ENCODE data around the gene KLHL10. TPM values are rescaled to one million over a fixed set of nuclear protein-coding genes. Genes with fewer than 3 reads are reported as not detected.
"Not testable (repeated sequence)": the region's sequence is repeated elsewhere in the genome, so short reads cannot be mapped to it uniquely, and the experiment has no call there.

The KLHL10 gene
- total RNA-seq, 5 donors from 2014 or later (not counting 1 experiment from before 2014, with no cell fraction given) = not detected

DNA sequence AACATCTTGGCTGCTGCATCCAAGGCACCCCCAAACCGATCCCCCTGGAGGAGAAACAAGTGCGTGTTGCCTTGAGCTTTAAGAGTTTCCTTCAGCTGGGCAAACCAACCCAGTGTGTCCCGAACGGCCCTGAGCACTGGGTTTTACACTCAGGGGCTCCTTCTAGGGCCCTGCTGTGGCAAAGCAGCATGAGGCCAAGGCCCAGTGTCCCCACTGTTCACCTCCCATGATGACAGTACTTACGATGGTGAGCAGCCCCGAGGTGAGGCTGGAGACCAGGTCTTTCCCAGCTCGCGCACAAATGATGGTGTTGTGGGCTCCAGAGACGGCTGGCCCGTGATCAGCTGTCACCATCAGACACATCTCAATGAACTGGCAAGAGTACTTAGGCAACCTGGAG lies 34.2 kb downstream of the KLHL10 start:
- H3K4me1 Mint-ChIP-seq = peaks cover 6 to 17% (median 12%) of the 10 kb centered on the region in 3 donors
- peaks cover 32 to 57% of the 10 kb centered on the region in 2 donors for H3K36me3 ChIP-seq (ENCODE audit: control insufficient read depth in 2 of 2, extremely low read depth in 1 of 2, insufficient read depth in 1 of 2, low read length in 1 of 2)
- no peaks in the 10 kb centered on the region for H3K4me1 ChIP-seq (ENCODE audit: control insufficient read depth in 1 of 2, extremely low read depth in 1 of 2, insufficient read depth in 2 of 2, low read length in 2 of 2)
- DNase-seq = no peak
- no peaks in the 10 kb centered on the region for H3K27me3 Mint-ChIP-seq
- H3K9me3 ChIP-seq = no peaks in the 10 kb centered on the region
- CTCF ChIA-PET = no interaction called here
- H3K9me3 Mint-ChIP-seq = no peaks in the 10 kb centered on the region
- no peak overlapping the region for H3K4me3 Mint-ChIP-seq
- no peak overlapping the region for H3K4me3 ChIP-seq (ENCODE audit: control insufficient read depth in 1 of 2, extremely low read depth in 1 of 2, low read length in 1 of 2)
- POLR2A ChIA-PET = interaction anchor here in 1 of 2 donors (0.6 kb wide), 1 partner anchor 417 kb away, joined by 3 read pairs; no protein-coding TSS in a partner anchor
- peaks cover 32% of the 10 kb centered on the region for H3K36me3 Mint-ChIP-seq
- 93% methylated on average over 7 of the region's 10 CpGs for WGBS (ENCODE audit: insufficient coverage)
- H3K27me3 ChIP-seq (replicated peaks in 1 of 2; ENCODE audit: control insufficient read depth in 2 of 2, extremely low read depth in 1 of 2, insufficient read depth in 2 of 2, low read length in 1 of 2) = no peaks in the 10 kb centered on the region
- ATAC-seq (replicated peaks in 1 of 4) = no peak
- no peak overlapping the region for H3K27ac ChIP-seq (ENCODE audit: low read length)
- no peak overlapping the region for H3K27ac Mint-ChIP-seq

DNA sequence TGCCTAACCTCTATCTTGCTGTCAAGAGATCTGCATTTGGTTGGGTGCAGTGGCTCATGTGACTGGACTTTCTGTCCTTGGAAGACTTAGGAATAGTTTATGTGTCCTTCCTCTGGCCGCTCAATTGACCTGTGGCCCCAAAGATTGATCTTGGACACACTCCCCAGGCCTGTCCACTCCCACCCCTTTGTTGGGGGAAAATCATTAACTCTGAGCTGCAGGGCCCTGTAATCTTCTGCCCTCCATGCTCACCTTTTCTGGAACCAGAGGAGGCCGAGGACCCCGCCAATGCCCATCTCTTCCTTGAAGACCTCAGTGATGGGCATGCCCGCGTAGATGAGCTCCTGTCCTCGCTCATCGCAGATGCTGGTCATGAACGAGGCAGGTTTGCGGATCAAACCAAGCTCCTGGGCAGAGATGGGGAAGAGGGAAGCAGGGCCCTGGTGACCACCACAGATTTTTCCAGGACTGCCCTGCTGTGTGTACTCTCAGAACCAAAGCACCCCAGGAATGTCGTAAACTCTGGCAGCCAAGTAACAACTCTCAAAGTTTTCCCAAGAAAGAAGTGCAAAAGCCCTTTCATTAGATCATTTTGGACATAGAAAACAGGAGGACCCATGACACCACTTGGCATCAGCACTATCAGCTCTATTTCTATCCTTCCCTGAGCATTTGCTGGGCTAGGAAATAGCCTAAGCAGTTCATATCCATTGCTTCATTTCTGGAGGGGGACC lies 36.1 kb downstream of the KLHL10 start:
- no peaks in the 10 kb centered on the region for H3K4me1 ChIP-seq (ENCODE audit: control insufficient read depth in 1 of 2, extremely low read depth in 1 of 2, insufficient read depth in 2 of 2, low read length in 2 of 2)
- Mint-ChIP-seq H3K9me3 (no peaks in the 10 kb centered on the region), H3K27ac (no peak overlapping the region), H3K4me1 (peaks cover 2 to 8% (median 3%) of the 10 kb centered on the region in 3 donors), H3K27me3 (no peaks in the 10 kb centered on the region), H3K4me3 (no peak overlapping the region), H3K36me3 (peaks cover 40% of the 10 kb centered on the region)
- H3K9me3 ChIP-seq = no peaks in the 10 kb centered on the region
- ChIA-PET CTCF (interaction anchor here in 1 of 2 donors (0.6 kb wide), 1 partner anchor 21 kb away, joined by 3 read pairs; no protein-coding TSS in a partner anchor), POLR2A (no interaction called here)
- ATAC-seq (replicated peaks in 1 of 4) (no peak), DNase-seq (no peak)
- H3K27me3 ChIP-seq (replicated peaks in 1 of 2; ENCODE audit: control insufficient read depth in 2 of 2, extremely low read depth in 1 of 2, insufficient read depth in 2 of 2, low read length in 1 of 2) = no peaks in the 10 kb centered on the region
- WGBS (ENCODE audit: insufficient coverage) = 98% methylated on average over 5 of the region's 10 CpGs
- H3K27ac ChIP-seq (ENCODE audit: low read length) = no peak overlapping the region
- no peak overlapping the region for H3K4me3 ChIP-seq (ENCODE audit: control insufficient read depth in 1 of 2, extremely low read depth in 1 of 2, low read length in 1 of 2)
- H3K36me3 ChIP-seq (ENCODE audit: control insufficient read depth in 2 of 2, extremely low read depth in 1 of 2, insufficient read depth in 1 of 2, low read length in 1 of 2) = peaks cover 44 to 65% of the 10 kb centered on the region in 2 donors

DNA sequence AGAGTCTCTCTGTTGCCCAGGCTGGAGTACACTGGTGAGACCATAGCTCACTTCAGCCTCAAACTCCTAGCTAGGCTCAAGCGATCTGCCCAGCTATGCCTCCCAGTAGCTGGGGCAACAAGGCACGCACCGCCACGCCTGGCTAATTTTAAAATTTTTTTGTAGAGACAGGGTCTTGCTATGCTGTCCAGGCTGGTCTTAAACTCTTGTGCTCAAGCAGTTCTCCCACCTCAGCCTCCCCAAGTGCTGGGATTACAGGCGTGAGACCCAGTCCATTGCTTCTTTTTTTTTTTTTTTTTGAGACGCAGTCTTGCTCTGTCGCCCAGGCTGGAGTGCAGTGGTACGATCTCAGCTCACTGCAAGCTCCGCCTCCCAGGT lies 36.7 kb downstream of the KLHL10 start:
- H3K27ac Mint-ChIP-seq; ATAC-seq (replicated peaks in 1 of 4); H3K4me3 ChIP-seq (ENCODE audit: control insufficient read depth in 1 of 2, extremely low read depth in 1 of 2, low read length in 1 of 2); H3K4me3 Mint-ChIP-seq; H3K4me1 Mint-ChIP-seq; POLR2A ChIA-PET; H3K9me3 Mint-ChIP-seq; H3K27ac ChIP-seq (ENCODE audit: low read length); DNase-seq; H3K9me3 ChIP-seq; H3K27me3 ChIP-seq (replicated peaks in 1 of 2; ENCODE audit: control insufficient read depth in 2 of 2, extremely low read depth in 1 of 2, insufficient read depth in 2 of 2, low read length in 1 of 2); H3K27me3 Mint-ChIP-seq; H3K4me1 ChIP-seq (ENCODE audit: control insufficient read depth in 1 of 2, extremely low read depth in 1 of 2, insufficient read depth in 2 of 2, low read length in 2 of 2): not testable (repeated sequence)
- H3K36me3 ChIP-seq (ENCODE audit: control insufficient read depth in 2 of 2, extremely low read depth in 1 of 2, insufficient read depth in 1 of 2, low read length in 1 of 2) = peaks cover 46 to 69% of the 10 kb centered on the region in 2 donors
- H3K36me3 Mint-ChIP-seq = peaks cover 39% of the 10 kb centered on the region
- CTCF ChIA-PET = interaction anchor here in 1 of 2 donors (0.6 kb wide), 1 partner anchor 20 kb away, joined by 3 read pairs; no protein-coding TSS in a partner anchor
- WGBS (ENCODE audit: insufficient coverage) = 100% methylated on average over 3 of the region's 9 CpGs

DNA sequence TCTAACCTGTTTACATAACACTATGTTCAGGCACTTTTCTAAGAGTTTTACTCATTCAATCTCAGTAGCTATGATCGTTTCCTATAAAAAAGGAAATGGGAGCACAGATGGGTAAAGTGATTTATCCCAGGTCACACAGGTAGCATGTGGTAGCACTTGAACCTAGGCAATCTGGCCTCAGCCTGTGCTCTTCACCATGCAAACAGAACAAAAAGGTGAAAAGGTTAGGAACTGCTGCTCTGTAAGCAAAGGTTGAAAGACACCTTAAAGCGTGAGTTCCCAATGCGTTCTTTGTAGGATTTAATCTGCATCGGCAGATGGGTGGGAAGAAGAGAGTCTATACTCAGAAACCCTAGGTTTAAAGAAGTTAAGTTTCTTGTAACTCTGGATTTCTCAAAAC lies 42.5 kb downstream of the KLHL10 start:
- no peaks in the 10 kb centered on the region for H3K27me3 ChIP-seq (replicated peaks in 1 of 2; ENCODE audit: control insufficient read depth in 2 of 2, extremely low read depth in 1 of 2, insufficient read depth in 2 of 2, low read length in 1 of 2)
- DNase-seq (no peak), ATAC-seq (replicated peaks in 1 of 4) (no peak)
- no peak overlapping the region for H3K27ac Mint-ChIP-seq
- peaks cover 41% of the 10 kb centered on the region for H3K36me3 Mint-ChIP-seq
- H3K4me1 Mint-ChIP-seq = no peaks in the 10 kb centered on the region
- no CpG with 5 or more reads among the region's 4 CpGs for WGBS (ENCODE audit: insufficient coverage)
- no peaks in the 10 kb centered on the region for H3K9me3 ChIP-seq
- no peak overlapping the region for H3K4me3 ChIP-seq (ENCODE audit: control insufficient read depth in 1 of 2, extremely low read depth in 1 of 2, low read length in 1 of 2)
- no peaks in the 10 kb centered on the region for H3K4me1 ChIP-seq (ENCODE audit: control insufficient read depth in 1 of 2, extremely low read depth in 1 of 2, insufficient read depth in 2 of 2, low read length in 2 of 2)
- CTCF ChIA-PET = no interaction called here
- peaks cover 22 to 66% of the 10 kb centered on the region in 2 donors for H3K36me3 ChIP-seq (ENCODE audit: control insufficient read depth in 2 of 2, extremely low read depth in 1 of 2, insufficient read depth in 1 of 2, low read length in 1 of 2)
- POLR2A ChIA-PET = no interaction called here
- H3K4me3 Mint-ChIP-seq = no peak overlapping the region
- H3K27me3 Mint-ChIP-seq = no peaks in the 10 kb centered on the region
- no peak overlapping the region for H3K27ac ChIP-seq (ENCODE audit: low read length)
- no peaks in the 10 kb centered on the region for H3K9me3 Mint-ChIP-seq

DNA sequence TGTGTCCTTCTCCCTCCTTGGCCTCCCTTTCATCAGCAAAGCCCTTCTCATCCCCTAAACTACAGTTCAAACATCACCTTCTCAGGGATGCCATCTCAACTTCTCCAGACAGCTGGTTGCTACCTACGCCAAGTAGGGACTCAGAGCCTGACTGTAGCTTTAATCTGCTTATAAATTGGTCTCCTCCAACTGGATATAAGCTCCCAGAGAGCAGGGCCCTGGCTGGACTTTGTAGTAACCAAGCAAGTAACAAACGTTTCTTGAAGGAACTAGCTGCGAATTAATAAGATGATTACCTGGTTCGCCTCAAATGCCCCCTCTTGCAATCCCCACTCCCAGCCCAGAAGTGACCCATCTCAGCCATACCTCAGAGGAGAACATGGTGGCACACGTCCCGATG lies 45.1 kb downstream of the KLHL10 start:
- ChIA-PET CTCF (no interaction called here), POLR2A (interaction anchor here in 1 of 2 donors (0.6 kb wide), 1 partner anchor 1771 kb away, joined by 8 read pairs; no protein-coding TSS in a partner anchor)
- Mint-ChIP-seq H3K9me3 (no peaks in the 10 kb centered on the region), H3K36me3 (peaks cover 53% of the 10 kb centered on the region), H3K4me3 (no peak overlapping the region), H3K4me1 (no peaks in the 10 kb centered on the region), H3K27me3 (no peaks in the 10 kb centered on the region), H3K27ac (peak overlapping the region in 1 of 2 donors; percentile 28)
- DNase-seq = no peak
- Histone ChIP-seq H3K27me3 (replicated peaks in 1 of 2; ENCODE audit: control insufficient read depth in 2 of 2, extremely low read depth in 1 of 2, insufficient read depth in 2 of 2, low read length in 1 of 2) (no peaks in the 10 kb centered on the region), H3K4me3 (ENCODE audit: control insufficient read depth in 1 of 2, extremely low read depth in 1 of 2, low read length in 1 of 2) (no peak overlapping the region), H3K9me3 (no peaks in the 10 kb centered on the region), H3K36me3 (ENCODE audit: control insufficient read depth in 2 of 2, extremely low read depth in 1 of 2, insufficient read depth in 1 of 2, low read length in 1 of 2) (peaks cover 27 to 82% of the 10 kb centered on the region in 2 donors), H3K4me1 (ENCODE audit: control insufficient read depth in 1 of 2, extremely low read depth in 1 of 2, insufficient read depth in 2 of 2, low read length in 2 of 2) (no peaks in the 10 kb centered on the region), H3K27ac (ENCODE audit: low read length) (no peak overlapping the region)
- no peak for ATAC-seq (replicated peaks in 1 of 4)
- 96% methylated on average over 4 of the region's 6 CpGs for WGBS (ENCODE audit: insufficient coverage)

DNA sequence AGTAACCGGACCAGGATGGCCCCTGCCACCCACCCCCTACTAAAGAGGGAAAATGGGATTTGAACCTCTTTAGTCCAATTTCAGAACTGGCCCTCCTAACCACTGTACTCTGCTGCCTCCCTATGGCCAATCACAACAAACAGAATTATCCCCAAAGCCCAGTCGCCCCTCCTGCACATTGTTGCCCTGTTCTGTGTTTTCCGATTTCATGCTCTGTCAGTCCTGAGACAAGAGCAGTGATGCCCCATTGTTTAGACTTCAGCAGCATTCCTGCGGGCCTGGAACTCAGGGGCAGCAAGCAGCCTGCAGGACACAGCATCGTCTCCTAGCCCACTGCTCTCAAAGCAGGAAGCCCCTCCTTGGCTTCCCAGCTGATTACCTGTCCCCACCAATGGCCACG lies 48.1 kb downstream of the KLHL10 start:
- ATAC-seq (replicated peaks in 1 of 4) = no peak
- Histone ChIP-seq H3K4me1 (ENCODE audit: control insufficient read depth in 1 of 2, extremely low read depth in 1 of 2, insufficient read depth in 2 of 2, low read length in 2 of 2) (no peaks in the 10 kb centered on the region), H3K27me3 (replicated peaks in 1 of 2; ENCODE audit: control insufficient read depth in 2 of 2, extremely low read depth in 1 of 2, insufficient read depth in 2 of 2, low read length in 1 of 2) (no peaks in the 10 kb centered on the region), H3K27ac (ENCODE audit: low read length) (no peak overlapping the region), H3K9me3 (no peaks in the 10 kb centered on the region), H3K36me3 (ENCODE audit: control insufficient read depth in 2 of 2, extremely low read depth in 1 of 2, insufficient read depth in 1 of 2, low read length in 1 of 2) (peaks cover 16 to 79% of the 10 kb centered on the region in 2 donors), H3K4me3 (ENCODE audit: control insufficient read depth in 1 of 2, extremely low read depth in 1 of 2, low read length in 1 of 2) (no peak overlapping the region)
- H3K4me3 Mint-ChIP-seq = no peak overlapping the region
- no peaks in the 10 kb centered on the region for H3K9me3 Mint-ChIP-seq
- DNase-seq = peak in 1 of 35 experiments; percentile 26
- no peak overlapping the region for H3K27ac Mint-ChIP-seq
- ChIA-PET POLR2A (no interaction called here), CTCF (no interaction called here)
- 94% methylated on average over 5 of the region's 6 CpGs for WGBS (ENCODE audit: insufficient coverage)
- H3K4me1 Mint-ChIP-seq = no peaks in the 10 kb centered on the region
- no peaks in the 10 kb centered on the region for H3K27me3 Mint-ChIP-seq
- peaks cover 49% of the 10 kb centered on the region for H3K36me3 Mint-ChIP-seq
